Measurements from ENCODE around the gene MCF2L2.

The MCF2L2 gene

GRCh38 chr3:183212096-183212495 lies 216.3 kb downstream of the MCF2L2 start:
- Histone ChIP-seq H3K27ac (no peak overlapping the region), H3K9ac (no peak overlapping the region)

GRCh38 chr3:183211352-183211751 lies 217.1 kb downstream of the MCF2L2 start:
- no peaks in the 10 kb centered on the region for H3K27me3 ChIP-seq (ENCODE audit: control insufficient read depth, insufficient read depth, low read length)
- H3K36me3 ChIP-seq (ENCODE audit: control insufficient read depth, insufficient read depth, low read length), result no peaks in the 10 kb centered on the region
- no peak for TF ChIP-seq CTCF (IDR thresholded peaks at IDR 0.05)
- H3K4me2 ChIP-seq (ENCODE audit: low read length), result no peak overlapping the region
- H3K4me1 ChIP-seq, result no peaks in the 10 kb centered on the region
- H3K9ac ChIP-seq, result no peak overlapping the region
- H3K4me3 ChIP-seq (ENCODE audit: low read depth, low read length), result no peak overlapping the region
- H2AFZ ChIP-seq, result no peak overlapping the region
- H3K27ac ChIP-seq, result no peak overlapping the region
- no peaks in the 10 kb centered on the region for H3K79me2 ChIP-seq
- no peaks in the 10 kb centered on the region for H3K9me3 ChIP-seq (ENCODE audit: control insufficient read depth, low read length)

More at GRCh38 chr3:183212096-183212495, 216.3 kb downstream of the MCF2L2 start:
- no peak overlapping the region for H3K4me2 ChIP-seq (ENCODE audit: low read length)
- H3K4me3 ChIP-seq (ENCODE audit: low read depth, low read length), result no peak overlapping the region
- H3K36me3 ChIP-seq (ENCODE audit: control insufficient read depth, insufficient read depth, low read length), result no peaks in the 10 kb centered on the region
- H3K9me3 ChIP-seq (ENCODE audit: control insufficient read depth, low read length), result no peaks in the 10 kb centered on the region
- TF ChIP-seq CTCF (IDR thresholded peaks at IDR 0.05), result no peak
- no peaks in the 10 kb centered on the region for H3K4me1 ChIP-seq
- no peak overlapping the region for H2AFZ ChIP-seq
- no peaks in the 10 kb centered on the region for H3K79me2 ChIP-seq
- no peaks in the 10 kb centered on the region for H3K27me3 ChIP-seq (ENCODE audit: control insufficient read depth, insufficient read depth, low read length)

GRCh38 chr3:183210862-183211341 lies 217.5 kb downstream of the MCF2L2 start:
- TF ChIP-seq CTCF (IDR thresholded peaks at IDR 0.05), result no peak
- Histone ChIP-seq H3K9me3 (ENCODE audit: control insufficient read depth, low read length) (no peaks in the 10 kb centered on the region), H2AFZ (no peak overlapping the region), H3K27ac (no peak overlapping the region), H3K27me3 (ENCODE audit: control insufficient read depth, insufficient read depth, low read length) (no peaks in the 10 kb centered on the region), H3K36me3 (ENCODE audit: control insufficient read depth, insufficient read depth, low read length) (no peaks in the 10 kb centered on the region), H3K9ac (no peak overlapping the region), H3K4me2 (ENCODE audit: low read length) (no peak overlapping the region), H3K79me2 (no peaks in the 10 kb centered on the region), H3K4me3 (ENCODE audit: low read depth, low read length) (no peak overlapping the region), H3K4me1 (no peaks in the 10 kb centered on the region)

- no peak overlapping the region for H2AFZ ChIP-seq
- no peak for TF ChIP-seq CTCF (IDR thresholded peaks at IDR 0.05)
- no peak overlapping the region for H3K4me2 ChIP-seq (ENCODE audit: low read length)
- H3K27ac ChIP-seq, result no peak overlapping the region
- H3K9me3 ChIP-seq (ENCODE audit: control insufficient read depth, low read length), result no peaks in the 10 kb centered on the region
- H3K4me3 ChIP-seq (ENCODE audit: low read depth, low read length), result no peak overlapping the region
- H3K4me1 ChIP-seq, result no peaks in the 10 kb centered on the region
- H3K36me3 ChIP-seq (ENCODE audit: control insufficient read depth, insufficient read depth, low read length), result no peaks in the 10 kb centered on the region
- no peaks in the 10 kb centered on the region for H3K27me3 ChIP-seq (ENCODE audit: control insufficient read depth, insufficient read depth, low read length)
- no peaks in the 10 kb centered on the region for H3K79me2 ChIP-seq
- no peak overlapping the region for H3K9ac ChIP-seq
These were observed 218.1 kb downstream of the MCF2L2 start for GRCh38 chr3:183210341-183210740.

- Histone ChIP-seq H3K36me3 (ENCODE audit: control insufficient read depth, insufficient read depth, low read length) (no peaks in the 10 kb centered on the region), H3K4me2 (ENCODE audit: low read length) (no peak overlapping the region), H3K9me3 (ENCODE audit: control insufficient read depth, low read length) (no peaks in the 10 kb centered on the region), H3K4me3 (ENCODE audit: low read depth, low read length) (no peak overlapping the region), H3K27me3 (ENCODE audit: control insufficient read depth, insufficient read depth, low read length) (no peaks in the 10 kb centered on the region), H3K79me2 (no peaks in the 10 kb centered on the region), H2AFZ (no peak overlapping the region), H3K27ac (no peak overlapping the region), H3K4me1 (no peaks in the 10 kb centered on the region), H3K9ac (no peak overlapping the region)
- TF ChIP-seq CTCF (IDR thresholded peaks at IDR 0.05), result no peak
These were observed 219.6 kb downstream of the MCF2L2 start for GRCh38 chr3:183208800-183209199.
